ENCODE measurements around the gene CCL1.

- TF ChIP-seq CTCF (conservative IDR thresholded peaks at IDR 0.05; ENCODE audit: low read depth in 2 of 2) (no peak), POLR2AphosphoS5 (IDR thresholded peaks at IDR 0.05; ENCODE audit: low read depth) (no peak), EZH2 (IDR thresholded peaks at IDR 0.05; ENCODE audit: low read depth, unreplicated experiment) (no peak), REST (IDR thresholded peaks at IDR 0.05; ENCODE audit: unreplicated experiment) (no peak), ZNF331 (CRISPR knock-in tag; IDR thresholded peaks at IDR 0.05; ENCODE audit: low read depth) (no peak)
Observed at GRCh38 chr17:34368946-34369500, 6.0 kb upstream of the CCL1 start.
